Activated naive CD4-positive, alpha-beta T cell treated with anti-CD3 and anti-CD28 coated beads, Interleukin-2, amount 10 ng/mL, durations not matched to agents 7 days and 5 days (primary cell): ENCODE data around the gene VTCN1.

Source experiments
- CTCF ChIA-PET: fragments of 350-600 bp; sonication (Branson Sonifier 250); formaldehyde crosslinking; loops from one replicate; lab custom pipeline; 2021; ENCODE audit warnings: antibody characterized with exemption; lab: Charles Lee
- DNase-seq: peaks from one replicate; pipeline ENCODE4 v3.0.0-alpha.2; 2020
- H3K27ac Mint-ChIP-seq: one replicate; pipeline ENCODE4 v1.8.0; 2021; ENCODE audit warnings: mild to moderate bottlenecking, moderate library complexity, mixed read lengths
- H3K27me3 Mint-ChIP-seq: one replicate; pipeline ENCODE4 v1.8.0; 2021; ENCODE audit warnings: mild to moderate bottlenecking, mixed read lengths
- H3K36me3 Mint-ChIP-seq: one replicate; pipeline ENCODE4 v1.8.0; 2021; ENCODE audit warnings: mixed read lengths
- H3K4me1 Mint-ChIP-seq: one replicate; pipeline ENCODE4 v1.8.0; 2021; ENCODE audit warnings: mixed read lengths
- H3K4me3 Mint-ChIP-seq: one replicate; pipeline ENCODE4 v1.8.0; 2021; ENCODE audit warnings: mild to moderate bottlenecking, moderate library complexity, mixed read lengths
- H3K9me3 Mint-ChIP-seq: one replicate; pipeline ENCODE4 v1.8.0; 2021; ENCODE audit warnings: mixed read lengths

Gene VTCN1

GRCh38 chr1:117231312-117231711, 20.6 kb upstream of the VTCN1 start:
- CTCF ChIA-PET = no interaction called here
- H3K9me3 Mint-ChIP-seq = no peaks in the 10 kb centered on the region
- DNase-seq = no peak
- no peaks in the 10 kb centered on the region for H3K4me1 Mint-ChIP-seq
- H3K27ac Mint-ChIP-seq = no peak overlapping the region
- no peak overlapping the region for H3K4me3 Mint-ChIP-seq
- H3K36me3 Mint-ChIP-seq = no peaks in the 10 kb centered on the region
- H3K27me3 Mint-ChIP-seq = peaks cover 3% of the 10 kb centered on the region

- no peak overlapping the region for H3K27ac Mint-ChIP-seq
- peaks cover 5% of the 10 kb centered on the region for H3K27me3 Mint-ChIP-seq
- DNase-seq = no peak
- CTCF ChIA-PET = no interaction called here
- no peaks in the 10 kb centered on the region for H3K4me1 Mint-ChIP-seq
- H3K4me3 Mint-ChIP-seq = no peak overlapping the region
- no peaks in the 10 kb centered on the region for H3K9me3 Mint-ChIP-seq
- no peaks in the 10 kb centered on the region for H3K36me3 Mint-ChIP-seq
These were observed 18.5 kb upstream of the VTCN1 start for GRCh38 chr1:117229217-117229616.

- no peak for DNase-seq
- Mint-ChIP-seq H3K9me3 (no peaks in the 10 kb centered on the region), H3K4me1 (no peaks in the 10 kb centered on the region), H3K36me3 (no peaks in the 10 kb centered on the region), H3K27ac (no peak overlapping the region), H3K4me3 (no peak overlapping the region), H3K27me3 (peaks cover 5% of the 10 kb centered on the region)
- CTCF ChIA-PET = no interaction called here
These were observed 15.2 kb upstream of the VTCN1 start for GRCh38 chr1:117225931-117226330.

- Mint-ChIP-seq H3K27ac (no peak overlapping the region), H3K9me3 (peaks cover 2% of the 10 kb centered on the region), H3K27me3 (no peaks in the 10 kb centered on the region), H3K4me3 (no peak overlapping the region), H3K36me3 (no peaks in the 10 kb centered on the region), H3K4me1 (no peaks in the 10 kb centered on the region)
- no peak for DNase-seq
- CTCF ChIA-PET = no interaction called here
These were observed 6.0 kb upstream of the VTCN1 start for GRCh38 chr1:117216718-117217117.

- Mint-ChIP-seq H3K27me3 (no peaks in the 10 kb centered on the region), H3K4me3 (no peak overlapping the region), H3K27ac (no peak overlapping the region), H3K9me3 (peaks cover 2% of the 10 kb centered on the region), H3K4me1 (no peaks in the 10 kb centered on the region), H3K36me3 (no peaks in the 10 kb centered on the region)
- no peak for DNase-seq
- CTCF ChIA-PET = no interaction called here
These were observed 5.2 kb upstream of the VTCN1 start for GRCh38 chr1:117215733-117216462.

GRCh38 chr1:117215019-117215418, 4.3 kb upstream of the VTCN1 start:
- Mint-ChIP-seq H3K27me3 (peaks cover 4% of the 10 kb centered on the region), H3K4me1 (no peaks in the 10 kb centered on the region), H3K27ac (no peak overlapping the region), H3K9me3 (peaks cover 2% of the 10 kb centered on the region), H3K36me3 (no peaks in the 10 kb centered on the region), H3K4me3 (no peak overlapping the region)
- DNase-seq = no peak
- CTCF ChIA-PET = no interaction called here

GRCh38 chr1:117213046-117213445, 2.3 kb upstream of the VTCN1 start:
- no peak for DNase-seq
- H3K4me1 Mint-ChIP-seq = no peaks in the 10 kb centered on the region
- H3K4me3 Mint-ChIP-seq = no peak overlapping the region
- CTCF ChIA-PET = no interaction called here
- H3K27me3 Mint-ChIP-seq = peaks cover 15% of the 10 kb centered on the region
- H3K27ac Mint-ChIP-seq = no peak overlapping the region
- peaks cover 2% of the 10 kb centered on the region for H3K9me3 Mint-ChIP-seq
- H3K36me3 Mint-ChIP-seq = no peaks in the 10 kb centered on the region

GRCh38 chr1:117210386-117210785, 341 bp downstream of the VTCN1 start:
- DNase-seq = no peak
- no peaks in the 10 kb centered on the region for H3K9me3 Mint-ChIP-seq
- H3K27ac Mint-ChIP-seq = no peak overlapping the region
- CTCF ChIA-PET = interaction anchor here (1.2 kb wide), 1 partner anchor 9 kb away, joined by 4 read pairs; no protein-coding TSS in a partner anchor
- H3K27me3 Mint-ChIP-seq = peaks cover 20% of the 10 kb centered on the region
- H3K4me3 Mint-ChIP-seq = no peak overlapping the region
- H3K4me1 Mint-ChIP-seq = no peaks in the 10 kb centered on the region
- H3K36me3 Mint-ChIP-seq = no peaks in the 10 kb centered on the region

- H3K9me3 Mint-ChIP-seq = no peaks in the 10 kb centered on the region
- CTCF ChIA-PET = no interaction called here
- no peak overlapping the region for H3K27ac Mint-ChIP-seq
- H3K36me3 Mint-ChIP-seq = no peaks in the 10 kb centered on the region
- no peak for DNase-seq
- H3K4me1 Mint-ChIP-seq = no peaks in the 10 kb centered on the region
- H3K27me3 Mint-ChIP-seq = peaks cover 20% of the 10 kb centered on the region
- no peak overlapping the region for H3K4me3 Mint-ChIP-seq
These were observed 1.6 kb downstream of the VTCN1 start for GRCh38 chr1:117209094-117209493.

- CTCF ChIA-PET = no interaction called here
- Mint-ChIP-seq H3K9me3 (no peaks in the 10 kb centered on the region), H3K4me1 (no peaks in the 10 kb centered on the region), H3K27ac (no peak overlapping the region), H3K36me3 (no peaks in the 10 kb centered on the region), H3K27me3 (peaks cover 23% of the 10 kb centered on the region), H3K4me3 (no peak overlapping the region)
- DNase-seq = no peak
These were observed 2.1 kb downstream of the VTCN1 start for GRCh38 chr1:117208580-117208979.

- CTCF ChIA-PET = no interaction called here
- H3K27me3 Mint-ChIP-seq = peaks cover 48% of the 10 kb centered on the region
These were observed 5.4 kb downstream of the VTCN1 start for GRCh38 chr1:117205368-117205767.

GRCh38 chr1:117201808-117202207, 8.9 kb downstream of the VTCN1 start:
- Mint-ChIP-seq H3K9me3 (no peaks in the 10 kb centered on the region), H3K27ac (no peak overlapping the region), H3K4me3 (no peak overlapping the region), H3K27me3 (peaks cover 37% of the 10 kb centered on the region), H3K36me3 (no peaks in the 10 kb centered on the region), H3K4me1 (no peaks in the 10 kb centered on the region)
- DNase-seq = no peak
- CTCF ChIA-PET = interaction anchor here (1.3 kb wide), 1 partner anchor 9 kb away, joined by 4 read pairs; the partner anchor contains the start of gene VTCN1

More at GRCh38 chr1:117205368-117205767, 5.4 kb downstream of the VTCN1 start:
- Mint-ChIP-seq H3K36me3 (no peaks in the 10 kb centered on the region), H3K4me1 (no peaks in the 10 kb centered on the region), H3K9me3 (no peaks in the 10 kb centered on the region), H3K27ac (no peak overlapping the region), H3K4me3 (no peak overlapping the region)
- no peak for DNase-seq

- Mint-ChIP-seq H3K4me3 (no peak overlapping the region), H3K9me3 (no peaks in the 10 kb centered on the region), H3K4me1 (no peaks in the 10 kb centered on the region), H3K27ac (no peak overlapping the region), H3K27me3 (peaks cover 26% of the 10 kb centered on the region), H3K36me3 (no peaks in the 10 kb centered on the region)
- CTCF ChIA-PET = no interaction called here
- no peak for DNase-seq
These were observed 12.6 kb downstream of the VTCN1 start for GRCh38 chr1:117198097-117198496.

- no peaks in the 10 kb centered on the region for H3K9me3 Mint-ChIP-seq
- peaks cover 17% of the 10 kb centered on the region for H3K27me3 Mint-ChIP-seq
- no peak overlapping the region for H3K4me3 Mint-ChIP-seq
- no peaks in the 10 kb centered on the region for H3K36me3 Mint-ChIP-seq
- no peaks in the 10 kb centered on the region for H3K4me1 Mint-ChIP-seq
- CTCF ChIA-PET = interaction anchor here (1.1 kb wide), 1 partner anchor 565 kb away, joined by 3 read pairs; no protein-coding TSS in a partner anchor
- no peak for DNase-seq
- H3K27ac Mint-ChIP-seq = no peak overlapping the region
These were observed 21.0 kb downstream of the VTCN1 start for GRCh38 chr1:117189726-117190125.

- Mint-ChIP-seq H3K9me3 (no peaks in the 10 kb centered on the region), H3K27me3 (peaks cover 20% of the 10 kb centered on the region), H3K27ac (no peak overlapping the region), H3K4me1 (no peaks in the 10 kb centered on the region), H3K36me3 (no peaks in the 10 kb centered on the region), H3K4me3 (no peak overlapping the region)
- CTCF ChIA-PET = interaction anchor here (1.1 kb wide), 1 partner anchor 565 kb away, joined by 3 read pairs; no protein-coding TSS in a partner anchor
- no peak for DNase-seq
These were observed 21.8 kb downstream of the VTCN1 start for GRCh38 chr1:117188816-117189437.
